ENCODE results near the gene SLC35G6.

DNA sequence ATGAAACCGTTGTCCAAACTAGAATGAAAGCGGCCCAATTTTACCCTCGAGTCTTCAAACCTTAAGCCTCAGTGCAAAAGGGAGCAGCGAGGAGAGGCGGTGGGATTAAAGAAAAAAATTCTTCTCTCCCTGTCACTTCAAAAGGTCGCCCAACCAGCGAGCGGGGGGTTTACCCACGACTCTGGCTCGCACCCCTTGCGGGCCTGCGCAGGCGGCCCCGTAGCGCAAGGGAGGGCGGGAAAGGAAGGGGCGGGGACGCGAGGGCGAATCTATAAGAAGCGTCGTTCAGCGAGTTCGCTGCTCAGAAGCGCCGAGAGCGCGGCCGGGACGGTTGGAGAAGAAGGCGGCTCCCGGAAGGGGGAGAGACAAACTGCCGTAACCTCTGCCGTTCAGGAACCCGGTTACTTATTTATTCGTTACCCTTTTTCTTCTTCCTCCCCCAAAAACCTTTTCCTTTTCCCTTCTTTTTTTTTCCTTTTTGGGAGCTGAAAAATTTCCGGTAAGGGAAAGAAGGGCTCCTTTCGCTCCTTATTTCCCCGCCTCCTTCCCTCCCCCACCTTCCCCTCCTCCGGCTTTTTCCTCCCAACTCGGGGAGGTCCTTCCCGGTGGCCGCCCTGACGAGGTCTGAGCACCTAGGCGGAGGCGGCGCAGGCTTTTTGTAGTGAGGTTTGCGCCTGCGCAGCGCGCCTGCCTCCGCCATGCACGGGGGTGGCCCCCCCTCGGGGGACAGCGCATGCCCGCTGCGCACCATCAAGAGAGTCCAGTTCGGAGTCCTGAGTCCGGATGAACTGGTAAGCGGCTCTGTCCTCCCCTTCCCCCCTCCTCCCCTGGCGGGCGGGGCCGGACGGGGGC lies 3.0 kb downstream of the SLC35G6 start, which contains the start of gene POLR2A:
- TF ChIP-seq, protein P1, sequence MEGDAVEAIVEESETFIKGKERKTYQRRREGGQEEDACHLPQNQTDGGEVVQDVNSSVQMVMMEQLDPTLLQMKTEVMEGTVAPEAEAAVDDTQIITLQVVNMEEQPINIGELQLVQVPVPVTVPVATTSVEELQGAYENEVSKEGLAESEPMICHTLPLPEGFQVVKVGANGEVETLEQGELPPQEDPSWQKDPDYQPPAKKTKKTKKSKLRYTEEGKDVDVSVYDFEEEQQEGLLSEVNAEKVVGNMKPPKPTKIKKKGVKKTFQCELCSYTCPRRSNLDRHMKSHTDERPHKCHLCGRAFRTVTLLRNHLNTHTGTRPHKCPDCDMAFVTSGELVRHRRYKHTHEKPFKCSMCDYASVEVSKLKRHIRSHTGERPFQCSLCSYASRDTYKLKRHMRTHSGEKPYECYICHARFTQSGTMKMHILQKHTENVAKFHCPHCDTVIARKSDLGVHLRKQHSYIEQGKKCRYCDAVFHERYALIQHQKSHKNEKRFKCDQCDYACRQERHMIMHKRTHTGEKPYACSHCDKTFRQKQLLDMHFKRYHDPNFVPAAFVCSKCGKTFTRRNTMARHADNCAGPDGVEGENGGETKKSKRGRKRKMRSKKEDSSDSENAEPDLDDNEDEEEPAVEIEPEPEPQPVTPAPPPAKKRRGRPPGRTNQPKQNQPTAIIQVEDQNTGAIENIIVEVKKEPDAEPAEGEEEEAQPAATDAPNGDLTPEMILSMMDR (IDR thresholded peaks at IDR 0.05) = peak in 2 of 3 donors; percentile 27 to 43
- TF ChIP-seq EP300 (IDR thresholded peaks at IDR 0.05) = peak; percentile 73

Measured in ovary (tissue), 3 donors.